PC-9 (cell line): ENCODE results near the gene CPN1.

Experiments
- CTCF ChIP-seq: fragments of 200-600 bp; sonication (generic); conservative IDR thresholded peaks from 2 replicates; pipeline ENCODE4 v1.6.1; 2017; ENCODE audit warnings: mixed run types, antibody characterized with exemption, mild to moderate bottlenecking, moderate library complexity
- EZH2 ChIP-seq: fragments of 200-600 bp; sonication (generic); IDR thresholded peaks from 2 replicates; pipeline ENCODE4 v1.8.0; 2017; ENCODE audit warnings: antibody characterized with exemption, low read depth

GRCh38 chr10:100025576-100025975 is 56.1 kb downstream of the CPN1 start:
- TF ChIP-seq CTCF, result no peak
- no peak for TF ChIP-seq EZH2
